T-helper 1 cell treated with Interleukin-12 subunit alpha and Interleukin-12 subunit beta and Interleukin-4 antibody, amounts not matched to agents 30 μg/mL and 1 μg/mL, for 36 hours (primary cell): ENCODE measurements around the gene LBH.
A peak's percentile ranks its signal among the peaks of the same experiment; 100 is the strongest.
"Not testable (repeated sequence)": the region's sequence is repeated elsewhere in the genome, so short reads cannot be mapped to it uniquely, and the experiment has no call there.

ENCODE experiments used
- H3K27ac Mint-ChIP-seq: one replicate; pipeline ENCODE4 v1.8.0; 2021; ENCODE audit warnings: mild to moderate bottlenecking, mixed read lengths
- H3K27me3 Mint-ChIP-seq: one replicate; pipeline ENCODE4 v1.8.0; 2021; ENCODE audit warnings: low read depth, mixed read lengths
- H3K36me3 Mint-ChIP-seq: one replicate; pipeline ENCODE4 v1.8.0; 2021; ENCODE audit warnings: low read depth, mixed read lengths
- H3K4me1 Mint-ChIP-seq: one replicate; pipeline ENCODE4 v1.8.0; 2021; ENCODE audit warnings: low read depth, mixed read lengths
- H3K4me3 Mint-ChIP-seq: one replicate; pipeline ENCODE4 v1.8.0; 2021; ENCODE audit warnings: mild to moderate bottlenecking, moderate library complexity, mixed read lengths
- H3K9me3 Mint-ChIP-seq: one replicate; pipeline ENCODE4 v1.8.0; 2021; ENCODE audit warnings: mixed read lengths

The LBH gene

GRCh38 chr2:30266051-30266621 is 34.8 kb downstream of the LBH start:
- H3K9me3 Mint-ChIP-seq, result peaks cover 14% of the 10 kb centered on the region
- peaks cover 20% of the 10 kb centered on the region for H3K36me3 Mint-ChIP-seq
- no peaks in the 10 kb centered on the region for H3K27me3 Mint-ChIP-seq
- H3K4me1 Mint-ChIP-seq, result peaks cover 42% of the 10 kb centered on the region
- peak overlapping the region; percentile 95 for H3K27ac Mint-ChIP-seq
- peak overlapping the region; percentile 77 for H3K4me3 Mint-ChIP-seq

- Mint-ChIP-seq H3K27ac (peak overlapping the region; percentile 95), H3K9me3 (peaks cover 13% of the 10 kb centered on the region), H3K36me3 (peaks cover 18% of the 10 kb centered on the region), H3K4me1 (peaks cover 43% of the 10 kb centered on the region), H3K4me3 (peak overlapping the region; percentile 68), H3K27me3 (no peaks in the 10 kb centered on the region)
Observed at GRCh38 chr2:30266705-30267104, 35.4 kb downstream of the LBH start.

GRCh38 chr2:30267161-30267975 is 36.0 kb downstream of the LBH start:
- Mint-ChIP-seq H3K4me1 (peaks cover 41% of the 10 kb centered on the region), H3K27ac (peak overlapping the region; percentile 95), H3K9me3 (peaks cover 7% of the 10 kb centered on the region), H3K36me3 (peaks cover 13% of the 10 kb centered on the region), H3K4me3 (peak overlapping the region; percentile 68), H3K27me3 (no peaks in the 10 kb centered on the region)

DNA sequence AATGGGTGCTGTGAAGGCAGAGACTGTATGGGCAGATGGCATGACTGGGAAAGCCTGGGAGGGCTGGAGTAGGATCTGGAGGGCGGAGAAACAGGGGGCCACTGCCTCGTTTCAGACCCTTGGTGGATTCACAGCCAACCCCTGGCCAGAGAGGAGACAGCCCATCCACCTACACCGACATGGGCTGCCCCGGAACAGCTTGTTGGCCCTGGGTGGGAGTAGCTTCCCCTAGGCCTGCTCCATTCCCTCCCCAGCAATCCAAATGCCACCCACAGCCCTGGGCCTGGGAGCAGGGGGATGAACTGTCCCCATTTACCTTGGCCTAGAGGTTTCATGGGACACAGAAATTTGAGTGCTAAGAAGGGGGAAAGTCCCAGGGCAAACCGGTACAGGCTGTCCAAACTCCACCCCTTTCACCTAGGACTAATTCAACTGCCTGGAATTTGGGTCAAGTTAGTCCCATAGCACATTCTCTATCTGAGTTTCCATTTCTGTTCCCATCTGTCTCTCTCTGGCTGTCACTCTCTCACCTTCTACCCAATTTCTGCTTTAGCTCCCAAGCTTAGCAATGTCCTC is 37.0 kb downstream of the LBH start:
- H3K36me3 Mint-ChIP-seq, result peaks cover 6% of the 10 kb centered on the region
- H3K27ac Mint-ChIP-seq, result peak overlapping the region; percentile 95
- peaks cover 45% of the 10 kb centered on the region for H3K4me1 Mint-ChIP-seq
- no peaks in the 10 kb centered on the region for H3K27me3 Mint-ChIP-seq
- no peaks in the 10 kb centered on the region for H3K9me3 Mint-ChIP-seq
- no peak overlapping the region for H3K4me3 Mint-ChIP-seq

- H3K36me3 Mint-ChIP-seq, H3K9me3 Mint-ChIP-seq, H3K27ac Mint-ChIP-seq, H3K4me3 Mint-ChIP-seq, H3K27me3 Mint-ChIP-seq: not testable (repeated sequence)
- H3K4me1 Mint-ChIP-seq, result peaks cover 46% of the 10 kb centered on the region
Observed at GRCh38 chr2:30269114-30269770, 37.9 kb downstream of the LBH start.

DNA sequence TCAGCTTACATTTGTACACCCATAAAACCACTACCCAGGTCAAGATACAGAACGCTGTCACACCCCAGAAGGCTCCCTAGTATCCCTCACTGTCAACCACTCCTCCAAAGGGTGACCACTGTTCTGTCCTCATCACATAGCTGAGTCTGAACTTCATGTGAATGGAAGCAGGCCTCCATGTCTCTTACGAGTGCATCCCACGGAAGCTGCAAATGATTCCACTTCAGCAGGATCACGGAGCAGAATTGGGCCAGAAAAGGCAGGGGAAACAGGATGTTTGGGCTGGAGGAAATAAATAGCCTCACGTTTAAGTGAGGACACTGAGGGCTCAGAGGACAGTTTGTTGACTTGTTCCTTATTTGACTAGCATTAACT is 38.4 kb downstream of the LBH start:
- no peak overlapping the region for H3K27ac Mint-ChIP-seq
- H3K27me3 Mint-ChIP-seq, result no peaks in the 10 kb centered on the region
- H3K9me3 Mint-ChIP-seq, result no peaks in the 10 kb centered on the region
- peaks cover 5% of the 10 kb centered on the region for H3K36me3 Mint-ChIP-seq
- peaks cover 46% of the 10 kb centered on the region for H3K4me1 Mint-ChIP-seq
- H3K4me3 Mint-ChIP-seq, result no peak overlapping the region

DNA sequence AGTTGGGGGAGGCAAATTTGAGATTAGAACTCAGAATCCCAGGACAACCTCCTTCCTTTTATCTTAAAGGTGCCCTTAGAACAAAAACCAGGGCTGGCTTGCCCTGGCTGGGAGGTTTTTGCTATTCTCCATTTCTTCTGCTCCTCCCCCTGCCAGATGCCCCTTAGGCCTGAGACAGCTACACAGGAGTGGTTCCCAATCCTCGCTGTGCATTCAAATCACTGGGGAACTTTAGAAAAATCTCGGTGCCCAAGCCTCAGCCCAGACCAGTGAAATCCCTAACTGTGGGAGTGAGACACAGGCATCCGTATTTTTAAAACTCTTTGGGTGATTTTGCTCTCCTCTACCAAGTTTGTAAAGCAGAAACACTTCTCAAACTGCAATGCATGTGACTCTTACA is 38.8 kb downstream of the LBH start:
- Mint-ChIP-seq H3K4me3 (no peak overlapping the region), H3K27me3 (no peaks in the 10 kb centered on the region), H3K4me1 (peaks cover 46% of the 10 kb centered on the region), H3K27ac (no peak overlapping the region), H3K9me3 (no peaks in the 10 kb centered on the region), H3K36me3 (peaks cover 4% of the 10 kb centered on the region)

DNA sequence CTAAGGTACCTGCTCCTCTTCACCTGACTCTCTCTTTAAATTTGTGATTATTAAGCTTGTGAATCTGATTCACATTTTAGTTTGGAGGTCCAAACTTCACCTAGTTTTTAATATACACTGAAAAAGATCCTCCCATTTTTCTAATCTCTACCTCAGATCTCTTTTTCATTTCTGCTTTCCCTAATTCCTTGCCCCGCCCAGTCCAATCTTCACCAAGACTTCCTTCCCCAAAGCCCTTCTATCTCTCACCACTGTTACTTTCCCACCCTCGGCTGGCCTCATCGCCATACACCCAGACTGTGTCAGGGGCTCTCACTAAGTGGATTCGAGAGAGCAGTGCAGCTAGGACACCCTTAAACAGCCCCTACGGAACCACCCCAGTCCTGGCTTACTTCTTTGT is 40.0 kb downstream of the LBH start:
- Mint-ChIP-seq H3K36me3 (peaks cover 2% of the 10 kb centered on the region), H3K4me3 (no peak overlapping the region), H3K9me3 (no peaks in the 10 kb centered on the region), H3K27ac (no peak overlapping the region), H3K27me3 (no peaks in the 10 kb centered on the region), H3K4me1 (peaks cover 37% of the 10 kb centered on the region)

GRCh38 chr2:30272286-30272685 is 41.0 kb downstream of the LBH start:
- Mint-ChIP-seq H3K4me1 (peaks cover 35% of the 10 kb centered on the region), H3K27ac (no peak overlapping the region), H3K27me3 (no peaks in the 10 kb centered on the region), H3K36me3 (no peaks in the 10 kb centered on the region), H3K9me3 (no peaks in the 10 kb centered on the region), H3K4me3 (no peak overlapping the region)

DNA sequence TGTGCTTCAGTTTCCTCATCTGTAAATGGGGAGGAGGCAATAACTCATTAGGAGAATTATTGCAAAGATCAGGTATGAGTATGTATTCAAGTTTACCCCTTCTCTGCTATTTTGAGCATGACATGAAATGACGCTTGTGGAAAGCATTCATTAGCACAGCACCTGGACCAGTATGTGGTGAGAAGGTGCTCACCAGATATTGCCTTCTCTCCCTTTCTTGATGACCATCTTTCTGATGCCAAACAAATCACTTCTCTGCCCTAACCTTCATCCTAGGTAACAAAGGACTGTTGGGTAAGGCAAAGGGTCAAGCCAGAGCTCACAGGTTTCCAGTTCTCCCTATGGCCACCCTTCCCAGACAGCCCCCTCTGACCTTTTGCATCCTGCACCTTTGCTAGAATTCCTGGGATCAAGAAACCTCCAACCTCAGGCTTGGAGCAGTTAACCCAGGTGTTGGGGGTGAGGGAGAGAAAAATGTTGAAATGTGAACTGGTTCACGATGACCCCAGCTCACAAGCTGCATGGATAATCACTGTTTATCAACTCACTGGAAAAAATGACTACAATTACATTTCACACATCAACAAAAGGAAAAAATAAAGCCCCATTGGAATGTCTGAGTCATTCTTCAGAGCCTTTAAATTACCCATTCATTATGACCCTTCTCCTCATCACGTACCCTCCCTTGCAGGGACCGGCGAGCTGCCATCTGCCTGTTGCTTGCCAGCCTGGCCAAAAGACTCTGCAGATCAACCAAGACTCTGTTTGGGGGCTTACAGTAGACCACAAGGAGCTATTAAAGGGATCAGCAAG is 41.6 kb downstream of the LBH start:
- Mint-ChIP-seq H3K4me3 (no peak overlapping the region), H3K4me1 (peaks cover 28% of the 10 kb centered on the region), H3K27ac (peak overlapping the region; percentile 50)

GRCh38 chr2:30273574-30273929 is 42.2 kb downstream of the LBH start:
- Mint-ChIP-seq H3K4me1 (peaks cover 25% of the 10 kb centered on the region), H3K27ac (peak overlapping the region; percentile 50), H3K36me3 (no peaks in the 10 kb centered on the region), H3K27me3 (no peaks in the 10 kb centered on the region), H3K9me3 (no peaks in the 10 kb centered on the region), H3K4me3 (no peak overlapping the region)

More for the DNA sequence above, 41.6 kb downstream of the LBH start:
- no peaks in the 10 kb centered on the region for H3K9me3 Mint-ChIP-seq
- no peaks in the 10 kb centered on the region for H3K27me3 Mint-ChIP-seq
- no peaks in the 10 kb centered on the region for H3K36me3 Mint-ChIP-seq

DNA sequence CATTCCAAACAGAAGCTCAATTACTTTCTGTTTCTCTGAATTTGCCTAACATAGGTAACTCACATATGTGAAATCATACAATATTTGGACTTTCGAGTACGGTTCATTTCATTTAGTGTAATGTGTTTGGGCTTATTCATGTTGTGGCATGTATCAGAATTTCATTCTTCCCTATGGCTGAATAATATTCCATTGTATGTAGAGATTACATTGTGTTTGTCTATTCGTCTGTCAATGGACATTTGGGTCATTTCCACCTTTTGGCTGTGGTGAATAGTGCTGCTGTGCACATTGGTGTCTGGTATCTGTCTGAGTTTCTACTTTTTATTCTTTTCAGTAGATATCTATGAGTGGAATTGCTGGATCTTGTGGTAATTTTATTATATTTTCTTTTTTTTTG is 43.9 kb downstream of the LBH start:
- H3K4me1 Mint-ChIP-seq, result peaks cover 26% of the 10 kb centered on the region
- H3K27me3 Mint-ChIP-seq, result no peaks in the 10 kb centered on the region
- no peak overlapping the region for H3K27ac Mint-ChIP-seq
- no peaks in the 10 kb centered on the region for H3K9me3 Mint-ChIP-seq
- no peaks in the 10 kb centered on the region for H3K36me3 Mint-ChIP-seq
- no peak overlapping the region for H3K4me3 Mint-ChIP-seq

DNA sequence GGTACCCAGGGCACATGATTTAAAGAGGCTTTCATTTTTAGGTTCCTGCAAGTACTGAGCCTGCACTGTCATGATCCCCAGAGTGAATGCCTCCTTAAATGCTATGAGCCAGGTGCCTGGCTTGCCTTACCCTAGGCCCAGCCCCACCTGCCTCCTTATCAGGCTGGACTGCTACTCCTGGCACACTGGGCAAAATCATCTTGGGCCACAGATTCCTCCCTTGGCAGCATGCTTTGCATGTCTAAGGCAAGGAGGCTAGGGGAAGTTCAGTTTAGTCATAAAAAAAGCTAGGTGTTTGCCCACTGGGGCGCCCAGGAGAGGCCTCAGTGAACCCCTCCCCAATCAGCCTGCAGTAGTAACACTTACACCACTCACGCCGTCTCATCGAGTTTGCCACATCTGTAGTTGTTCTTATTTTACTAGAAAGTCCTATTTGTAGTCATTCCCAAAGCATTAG is 45.1 kb downstream of the LBH start:
- peak overlapping the region; percentile 28 for H3K27ac Mint-ChIP-seq
- H3K27me3 Mint-ChIP-seq, result peaks cover 4% of the 10 kb centered on the region
- H3K36me3 Mint-ChIP-seq, result peaks cover 3% of the 10 kb centered on the region
- H3K4me1 Mint-ChIP-seq, result peaks cover 22% of the 10 kb centered on the region
- no peak overlapping the region for H3K4me3 Mint-ChIP-seq
- no peaks in the 10 kb centered on the region for H3K9me3 Mint-ChIP-seq

GRCh38 chr2:30277582-30277981 is 46.2 kb downstream of the LBH start:
- peaks cover 3% of the 10 kb centered on the region for H3K36me3 Mint-ChIP-seq
- H3K9me3 Mint-ChIP-seq, result no peaks in the 10 kb centered on the region
- peaks cover 4% of the 10 kb centered on the region for H3K27me3 Mint-ChIP-seq
- no peak overlapping the region for H3K4me3 Mint-ChIP-seq
- H3K4me1 Mint-ChIP-seq, result peaks cover 20% of the 10 kb centered on the region
- no peak overlapping the region for H3K27ac Mint-ChIP-seq
